Pulmonary artery endothelial cell (primary cell): ENCODE measurements around the gene SMARCA2. TPM values are rescaled to one million over a fixed set of nuclear protein-coding genes. Genes with fewer than 3 reads are reported as not detected.

ENCODE experiments used
- DNase-seq: peaks from one replicate; pipeline ENCODE4 v3.0.0-alpha.2; 2011; ENCODE audit warnings: low read depth, low spot score
- total RNA-seq: library from RNA; depleted of rRNA; stranded (reverse); fragments of >200 nt; gene quantifications from 2 replicates; pipeline ENCODE4 v1.2.3, GENCODE V29; 2014

SMARCA2 gene
- total RNA-seq, 1 donor from 2014 or later, result 47.3 TPM

DNA sequence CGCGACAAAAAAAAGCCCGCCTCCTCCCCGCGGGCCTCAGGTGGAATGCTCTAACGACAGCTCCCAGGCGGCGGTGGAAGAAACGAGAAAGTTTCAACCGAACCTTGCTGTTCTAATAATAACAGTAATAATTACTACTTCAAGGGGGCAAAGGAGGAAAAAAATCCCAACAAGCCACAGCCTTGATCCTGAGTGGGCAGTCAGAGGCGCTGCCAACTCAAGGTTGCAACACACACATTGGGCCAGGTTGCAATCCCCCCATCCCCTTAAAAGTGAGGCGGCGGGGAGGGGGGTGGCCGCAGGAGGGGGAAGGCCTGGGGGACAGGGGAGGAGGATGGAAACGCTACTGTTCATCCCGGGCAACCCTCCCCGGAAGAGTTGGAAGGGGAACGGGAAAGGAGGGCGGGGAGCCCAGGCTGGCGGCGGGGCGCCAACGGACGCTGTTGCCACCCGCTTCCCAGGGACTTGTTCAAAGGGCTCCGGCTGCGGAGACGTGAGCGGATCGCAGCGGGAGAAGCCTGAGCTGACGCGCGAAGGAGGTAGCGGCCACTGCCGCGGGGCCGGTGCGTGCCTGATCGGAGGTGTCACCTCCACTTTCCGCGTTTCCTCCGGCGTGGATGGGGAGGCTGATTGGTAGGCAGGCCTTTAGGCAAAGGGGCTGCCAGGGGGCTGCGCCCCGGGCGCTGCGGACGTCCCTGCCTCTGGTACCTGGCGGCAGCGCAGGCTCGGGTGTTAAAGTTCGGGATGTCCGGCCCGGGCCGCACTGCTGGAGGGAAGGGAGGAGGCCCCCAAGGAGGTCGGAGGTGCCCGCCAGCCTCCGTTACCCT lies 647 bp downstream of the SMARCA2 start:
- DNase-seq, result no peak

DNA sequence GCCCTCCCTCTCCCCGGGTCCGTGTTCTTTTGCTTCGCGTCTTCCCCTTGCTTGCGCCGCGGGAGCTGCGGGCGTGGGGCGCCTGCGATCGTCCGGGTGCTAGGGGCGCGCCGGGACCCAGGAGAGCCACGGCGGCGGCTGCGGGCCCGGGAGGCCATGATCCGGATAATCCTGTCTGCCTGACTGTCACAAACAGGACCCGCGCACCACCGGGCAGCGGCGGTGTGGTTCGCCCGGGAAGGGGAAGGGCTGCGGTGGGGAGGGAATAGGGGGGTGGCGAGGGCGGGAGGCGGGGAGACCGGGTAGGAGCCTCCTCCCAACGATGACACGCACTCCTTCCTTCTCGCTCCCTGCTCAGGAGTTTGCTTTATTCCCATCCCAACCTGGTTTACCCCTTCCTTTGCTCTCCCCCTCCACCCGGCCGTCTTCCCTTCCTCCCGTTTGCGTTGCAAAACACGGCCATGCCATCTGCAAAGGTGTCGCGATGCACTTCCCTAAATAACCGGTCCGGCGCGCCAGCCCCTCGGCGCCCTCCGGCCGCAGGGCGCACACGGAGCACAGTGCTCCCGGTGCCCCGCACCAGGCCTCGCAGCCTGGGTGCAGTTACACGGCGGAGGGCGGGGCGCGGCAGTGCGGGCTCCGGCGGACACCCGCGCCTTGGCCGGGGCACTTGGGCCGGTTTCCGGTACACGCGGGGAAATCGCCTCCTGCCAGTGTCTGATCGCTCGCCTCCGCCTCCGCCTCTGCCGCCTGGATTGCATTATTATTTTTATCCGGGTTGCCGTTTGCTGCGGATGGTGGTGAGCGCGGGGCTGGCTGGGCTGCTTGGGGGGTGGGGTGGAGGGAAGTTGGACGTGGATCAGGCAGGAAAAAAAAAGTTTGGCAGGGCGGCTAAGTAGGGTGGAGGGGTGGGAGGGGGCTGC lies 1.5 kb downstream of the SMARCA2 start:
- DNase-seq, result no peak

DNA sequence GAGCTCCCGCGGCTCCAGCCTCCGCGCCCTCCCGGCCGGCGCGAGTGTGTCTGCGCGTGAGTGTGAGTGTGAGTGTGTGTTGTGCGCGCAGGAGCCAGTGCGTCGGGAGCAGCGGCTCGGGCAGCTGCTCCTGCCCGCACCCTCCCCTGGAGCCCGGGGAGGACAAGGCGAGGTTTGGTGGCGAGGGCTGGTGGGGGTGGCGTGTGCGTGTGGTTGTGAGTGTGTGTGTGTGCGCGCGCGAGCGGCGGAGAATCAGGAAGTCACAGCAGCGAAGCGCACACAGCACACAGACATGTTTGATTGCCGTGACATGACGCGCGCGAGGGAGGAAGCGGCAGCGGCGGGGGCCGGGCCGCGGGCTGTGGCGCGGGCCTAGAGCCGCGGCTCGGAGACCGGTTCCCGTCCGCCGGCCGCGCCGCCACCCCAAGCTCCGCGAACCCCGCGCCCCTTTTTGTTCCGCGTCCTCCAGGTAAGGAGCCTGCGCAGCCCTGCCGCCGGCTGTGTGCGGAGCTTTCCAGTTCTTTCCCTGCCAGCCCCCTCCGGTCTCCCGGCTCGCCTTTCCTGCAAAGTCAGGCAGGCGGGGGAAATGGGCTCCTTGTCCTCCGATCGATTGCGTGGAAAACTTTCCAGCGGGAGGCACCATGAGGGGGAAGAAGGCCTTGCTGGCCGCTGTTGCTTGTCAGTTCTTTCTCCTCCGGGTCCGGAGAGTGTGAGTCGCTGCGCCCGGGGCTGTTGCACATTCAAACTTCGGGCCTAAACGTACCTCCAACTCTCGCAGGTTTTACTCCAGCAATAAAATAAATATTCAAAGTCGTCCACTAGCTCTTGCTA lies 2.4 kb downstream of the SMARCA2 start:
- no peak for DNase-seq

DNA sequence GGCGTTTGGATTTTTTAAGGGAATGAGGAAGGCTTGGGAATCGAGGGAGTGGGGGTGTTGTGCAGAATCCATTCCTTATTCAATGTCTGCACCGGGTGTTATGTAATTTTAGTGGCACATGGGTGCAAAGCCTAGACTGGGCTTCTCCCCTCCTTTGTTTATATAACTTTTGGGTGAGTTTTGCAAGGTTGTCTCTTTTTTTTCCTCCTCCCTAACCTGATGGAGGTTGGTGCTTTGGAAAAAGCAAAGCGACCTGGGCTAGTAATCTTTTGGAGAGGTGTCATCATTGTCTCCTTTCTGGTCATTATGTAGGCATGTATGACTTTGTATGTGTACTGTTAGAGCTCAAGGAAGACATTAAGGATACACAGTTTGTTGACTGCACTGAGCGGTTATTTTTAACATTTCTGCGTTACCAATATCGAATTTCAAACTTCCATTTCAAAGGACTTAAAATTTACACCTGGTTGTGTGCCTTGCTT lies 3.1 kb downstream of the SMARCA2 start:
- no peak for DNase-seq

DNA sequence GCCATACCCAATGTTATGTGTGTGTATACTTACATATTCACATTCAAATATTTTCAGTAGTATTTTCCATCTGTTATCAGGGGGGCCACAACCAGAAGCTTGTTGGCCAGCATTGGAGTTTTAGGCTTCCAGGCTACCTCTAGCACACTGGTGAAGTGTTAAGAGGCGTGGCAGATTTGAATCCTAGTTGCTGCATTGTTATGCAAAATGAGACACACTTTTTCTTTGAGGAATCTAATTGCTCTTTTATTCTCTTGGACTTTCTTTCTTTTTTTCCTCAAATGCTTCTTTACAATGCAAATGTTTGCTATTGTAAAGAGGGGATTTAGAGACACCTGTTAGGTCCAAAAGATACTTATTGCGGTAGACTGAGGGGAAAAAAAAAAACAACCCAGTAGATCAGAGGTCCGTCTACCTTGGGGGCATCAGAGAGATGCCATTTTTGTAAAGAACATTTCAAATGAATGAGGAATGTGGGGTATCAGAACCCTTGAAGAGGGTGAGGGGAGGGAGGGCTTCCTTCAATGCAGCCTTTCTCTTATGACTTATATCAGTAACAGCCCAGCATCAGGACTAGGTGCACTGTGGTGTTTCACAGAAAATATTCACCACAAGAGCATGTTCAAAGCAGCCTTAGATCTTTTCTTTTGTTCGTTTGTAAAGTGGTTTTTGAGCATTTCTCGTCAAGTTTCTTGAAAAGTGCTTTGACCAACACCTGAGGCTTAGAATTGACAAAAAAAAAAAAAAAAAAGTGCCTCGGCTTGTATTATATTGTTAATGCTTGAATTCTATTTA lies 3.8 kb downstream of the SMARCA2 start:
- DNase-seq, result no peak

DNA sequence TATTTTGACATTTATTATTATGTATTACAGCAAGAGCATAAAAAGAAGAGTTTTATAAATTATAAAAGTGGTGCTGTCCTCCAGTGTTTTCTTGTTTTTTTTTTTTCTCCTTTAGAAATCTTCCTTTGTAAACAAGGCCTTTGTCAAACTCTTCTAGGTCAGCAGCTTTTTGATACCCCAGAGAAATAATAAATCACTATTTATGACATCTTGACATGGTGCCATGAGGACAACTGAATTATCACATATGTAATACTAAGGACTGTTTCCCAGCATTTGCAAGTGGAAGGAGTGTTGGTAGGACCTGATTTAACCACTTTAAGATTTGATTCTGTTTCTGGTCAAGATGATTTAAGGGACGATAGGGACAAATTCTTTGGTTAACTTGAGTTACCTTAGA lies 4.6 kb downstream of the SMARCA2 start:
- DNase-seq, result no peak

DNA sequence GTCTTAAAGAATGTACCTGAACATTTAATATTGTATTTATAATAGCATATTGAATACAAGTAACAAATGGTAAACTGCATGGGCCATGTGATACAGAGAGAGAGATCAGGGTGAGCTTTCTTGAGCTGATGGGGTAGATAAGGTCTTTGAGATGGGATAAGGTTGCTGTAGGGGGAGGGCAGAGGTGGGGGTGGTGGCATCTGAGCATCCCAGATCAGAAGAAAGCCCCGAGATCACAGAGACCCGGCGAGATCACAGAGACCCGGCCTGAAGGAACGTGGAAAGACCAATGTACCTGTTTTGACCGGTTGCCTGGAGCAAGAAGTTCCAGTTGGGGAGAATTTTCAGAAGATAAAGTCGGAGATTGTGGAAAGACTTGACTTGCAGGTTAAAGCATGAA lies 6.6 kb downstream of the SMARCA2 start:
- no peak for DNase-seq

DNA sequence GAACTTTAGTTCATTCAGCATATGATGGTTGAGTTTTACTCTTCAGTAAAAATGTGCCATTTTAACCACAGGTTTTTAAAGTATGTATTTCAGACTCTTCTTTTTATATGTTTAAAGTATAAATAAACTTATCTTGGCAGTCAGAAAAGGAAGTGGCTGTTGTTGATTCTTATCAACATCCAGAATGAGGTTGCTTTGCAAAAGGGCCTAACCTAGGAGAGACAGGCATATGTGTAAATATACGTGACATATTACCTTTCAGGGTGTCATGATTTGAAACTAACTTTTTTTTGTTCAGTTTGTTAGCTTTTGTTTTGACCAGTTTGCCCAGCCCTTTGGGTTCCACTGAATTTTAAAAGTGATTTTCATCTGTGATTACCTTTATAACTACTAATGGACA lies 7.4 kb downstream of the SMARCA2 start:
- no peak for DNase-seq

DNA sequence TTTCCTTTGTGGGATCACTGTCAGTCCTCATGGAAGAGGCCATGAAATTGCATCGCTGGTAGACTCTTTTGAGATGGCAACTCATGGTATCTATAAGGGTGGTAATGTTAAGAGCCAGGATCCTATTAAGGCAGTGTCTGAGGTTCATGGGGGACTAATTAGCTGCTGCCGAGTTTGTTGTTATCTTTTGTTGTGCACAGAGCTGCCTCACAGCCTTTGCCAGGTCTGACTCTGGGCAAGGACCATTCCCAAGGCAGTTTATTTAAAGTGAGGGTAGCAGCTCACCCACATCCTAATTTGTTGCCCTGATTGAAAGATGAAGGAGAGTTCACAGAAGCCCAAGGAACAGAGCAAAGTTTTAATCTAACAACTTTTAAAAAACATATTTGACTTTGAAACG lies 7.9 kb downstream of the SMARCA2 start:
- DNase-seq, result no peak

DNA sequence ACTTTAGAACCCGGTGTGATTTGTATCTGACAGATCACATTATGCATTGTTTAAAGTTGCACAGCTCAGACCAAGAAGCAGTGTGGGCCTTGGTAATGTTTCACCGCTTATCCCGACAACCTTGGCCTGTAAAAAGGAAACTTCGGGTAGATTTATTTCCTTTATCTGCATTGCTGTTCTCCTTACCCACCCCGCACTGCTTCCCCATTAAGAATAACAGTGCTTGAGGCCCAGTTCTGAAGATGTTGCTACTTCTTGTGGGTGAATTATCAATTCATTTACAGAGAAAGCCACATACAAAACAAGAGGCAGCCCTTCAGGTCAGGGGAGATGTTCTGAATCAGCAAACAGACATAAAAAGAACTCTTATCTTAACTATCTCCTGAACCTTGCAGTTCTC lies 8.4 kb downstream of the SMARCA2 start:
- no peak for DNase-seq

DNA sequence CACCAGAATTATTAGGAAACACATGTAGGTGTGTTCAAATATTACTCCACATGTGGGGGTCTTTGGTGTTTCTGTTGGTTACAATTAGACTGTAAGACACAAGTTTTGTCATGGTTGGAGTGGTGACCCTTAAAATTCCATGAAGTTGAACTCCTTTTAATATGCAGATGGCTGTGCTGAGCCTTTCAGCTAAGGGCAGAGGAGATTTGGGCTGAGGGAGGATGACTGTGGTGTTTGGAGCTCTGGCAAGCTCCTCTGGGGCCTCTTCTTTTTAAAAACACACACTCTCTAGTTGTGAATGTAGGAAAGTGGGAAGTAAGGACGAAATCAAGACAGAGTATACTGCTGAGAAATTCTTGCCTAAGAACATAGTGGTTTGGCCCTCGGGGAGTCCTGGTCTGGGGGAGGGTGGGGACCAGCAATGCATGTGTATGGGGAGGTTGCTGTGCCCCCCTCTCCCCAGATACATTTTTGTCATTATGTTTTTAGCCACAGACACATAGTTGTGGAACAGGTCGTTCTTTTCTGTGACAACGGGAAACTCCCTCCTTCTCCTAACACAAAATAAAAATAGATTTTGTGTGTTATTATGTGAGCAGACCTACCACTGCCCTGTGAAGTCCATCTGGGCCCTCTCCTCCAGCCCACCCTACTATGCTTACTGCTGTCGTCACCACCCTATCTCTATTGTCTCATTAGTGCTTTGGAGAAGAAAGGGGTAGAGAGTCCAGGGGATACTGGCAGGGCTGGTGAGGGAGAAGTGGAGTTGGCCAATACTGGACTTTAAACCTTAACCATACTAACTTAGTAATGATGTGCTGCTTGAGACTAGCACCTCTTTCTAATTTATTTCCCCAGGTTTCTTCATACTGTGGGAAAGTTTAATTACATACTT lies 10.0 kb downstream of the SMARCA2 start:
- DNase-seq, result no peak

DNA sequence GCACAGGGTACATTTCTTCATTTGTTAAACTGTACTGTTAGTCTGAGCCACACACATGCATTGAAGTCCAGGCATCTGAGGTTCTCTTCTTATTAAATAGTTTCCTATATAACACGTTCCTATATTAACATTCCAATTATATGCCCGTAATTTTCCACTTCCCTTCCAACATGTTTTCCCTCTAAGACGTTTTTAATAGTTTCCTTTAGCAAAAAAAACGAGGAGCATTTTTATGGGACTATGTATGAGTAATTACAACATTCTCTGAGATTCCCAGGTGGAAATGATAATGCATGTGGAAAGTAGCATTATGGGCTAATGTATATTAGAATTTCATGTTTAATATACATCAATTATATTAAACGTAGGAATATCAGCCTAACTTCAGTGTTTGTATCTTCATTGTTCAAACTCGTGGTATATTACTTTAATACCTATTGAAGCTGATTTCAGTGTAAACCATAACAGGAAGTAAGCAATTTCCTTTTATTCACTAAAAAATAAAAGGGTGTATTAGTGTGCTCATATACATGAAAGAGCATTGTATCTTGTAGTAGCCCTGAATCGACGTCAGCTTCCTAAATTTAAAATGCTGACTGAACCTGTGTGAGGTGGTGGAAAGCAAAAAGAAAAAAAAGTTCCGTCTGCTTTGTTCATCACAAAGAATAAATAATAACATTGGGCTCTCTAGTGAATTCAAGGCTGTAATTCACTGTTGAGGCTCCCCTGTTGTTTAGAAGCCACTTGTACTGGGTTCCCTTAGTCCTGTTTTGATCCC lies 11.3 kb downstream of the SMARCA2 start:
- DNase-seq, result no peak

DNA sequence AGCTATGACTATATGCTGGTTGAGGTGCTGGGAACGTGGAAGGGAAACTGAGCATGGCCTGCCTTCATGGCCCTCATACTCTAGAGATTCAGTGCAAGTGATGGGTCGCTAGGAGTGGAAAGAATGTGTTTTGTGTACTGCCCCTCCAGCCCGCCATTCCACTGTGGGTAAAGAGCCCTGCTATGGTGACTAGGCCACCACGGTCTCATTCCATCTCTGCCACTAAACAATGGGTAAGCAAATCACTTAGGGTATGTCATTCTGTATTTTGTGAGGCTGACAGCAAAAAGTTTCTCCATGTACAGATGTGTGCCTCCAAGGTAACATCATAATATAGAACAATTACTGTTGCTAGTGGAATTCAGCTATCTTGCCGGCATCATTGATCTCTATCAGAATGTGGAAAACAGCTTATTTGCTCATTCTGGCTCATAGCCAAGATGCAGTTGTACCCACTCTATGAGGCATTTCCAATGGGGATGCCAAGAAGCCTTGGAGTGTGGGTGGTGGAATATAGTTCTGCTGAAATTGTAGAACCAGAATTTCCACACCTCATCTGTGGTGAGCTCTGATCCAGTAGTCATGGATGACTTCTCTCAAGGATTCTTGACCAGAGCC lies 12.5 kb downstream of the SMARCA2 start:
- DNase-seq, result no peak

DNA sequence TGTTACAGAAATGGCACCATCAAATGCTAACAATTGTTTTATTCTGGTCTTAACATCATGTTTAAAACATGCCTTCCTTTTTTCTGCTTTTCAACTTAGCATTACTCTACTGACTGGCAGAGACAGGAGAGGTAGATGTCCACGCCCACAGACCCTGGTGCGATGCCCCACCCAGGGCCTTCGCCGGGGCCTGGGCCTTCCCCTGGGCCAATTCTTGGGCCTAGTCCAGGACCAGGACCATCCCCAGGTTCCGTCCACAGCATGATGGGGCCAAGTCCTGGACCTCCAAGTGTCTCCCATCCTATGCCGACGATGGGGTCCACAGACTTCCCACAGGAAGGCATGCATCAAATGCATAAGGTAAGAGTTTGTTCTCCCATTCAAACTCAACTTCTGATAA lies 13.7 kb downstream of the SMARCA2 start:
- no peak for DNase-seq

DNA sequence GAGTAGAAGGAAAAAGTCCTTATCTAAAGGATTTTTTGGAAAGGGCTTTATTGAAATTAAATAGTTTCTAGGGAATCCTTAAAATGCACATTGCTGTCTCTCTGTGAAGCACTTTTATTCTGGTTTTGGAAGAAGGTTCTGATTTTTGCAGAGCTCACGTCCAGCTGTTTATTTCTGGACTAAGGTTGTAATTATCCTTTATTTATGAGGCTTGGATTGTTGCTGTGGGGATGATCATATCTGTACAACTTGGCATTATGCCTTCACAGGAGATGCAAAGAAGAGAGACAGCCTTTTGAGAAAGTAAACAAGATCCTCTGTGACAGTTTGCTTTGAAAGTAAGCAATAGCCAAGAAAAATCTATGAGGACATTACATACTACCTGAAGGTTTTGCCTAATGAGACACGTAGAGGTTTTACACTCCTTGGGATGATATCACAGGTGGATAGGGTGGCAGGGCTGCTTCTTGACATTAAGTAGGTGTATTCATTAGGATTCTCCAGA lies 14.6 kb downstream of the SMARCA2 start:
- DNase-seq, result no peak

DNA sequence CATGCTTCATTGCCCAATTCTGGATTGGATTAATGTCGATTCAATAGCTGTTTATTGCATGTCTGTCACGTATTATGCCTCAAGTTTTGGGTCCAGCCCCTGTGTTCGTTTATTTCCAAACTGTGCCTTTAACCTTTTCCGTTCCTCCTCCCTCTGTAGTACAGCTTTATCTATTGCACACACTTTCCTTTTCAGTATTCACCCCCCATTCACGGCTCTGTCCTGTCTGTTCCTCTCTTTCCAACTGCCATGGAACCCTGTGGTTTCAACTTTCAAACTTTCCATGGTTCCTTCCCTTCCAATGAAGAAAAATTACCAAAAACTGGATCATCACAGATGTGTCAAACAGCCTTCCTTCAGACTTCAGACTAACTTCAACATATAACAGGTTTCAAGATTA lies 17.1 kb downstream of the SMARCA2 start:
- DNase-seq, result no peak

DNA sequence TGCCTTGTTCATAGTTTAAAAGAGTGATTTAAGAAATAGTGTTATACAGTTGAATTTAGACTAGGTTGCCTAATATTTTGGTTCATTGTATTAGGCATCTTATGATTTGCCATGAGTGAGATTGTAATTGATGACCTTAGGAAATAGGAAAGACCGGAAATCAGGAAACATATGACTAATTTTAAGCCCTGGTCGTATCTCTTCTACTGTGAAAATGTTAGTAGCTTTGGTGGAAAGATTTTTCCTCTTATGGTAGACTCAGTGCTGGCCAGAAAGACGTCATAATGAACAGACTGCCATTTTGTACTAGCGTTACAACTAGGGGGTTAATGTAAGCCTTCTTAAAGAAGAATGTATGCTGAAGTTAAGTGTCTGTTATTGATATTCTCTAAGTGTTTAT lies 21.7 kb downstream of the SMARCA2 start:
- no peak for DNase-seq
